Upper lobe of right lung (tissue), 1 donor: ENCODE results near the gene RNF187. TPM values are rescaled to one million over a fixed set of nuclear protein-coding genes. Genes with fewer than 3 reads are reported as not detected.

Experiments used
- ATAC-seq: fragments of 200-7000 bp; cut with Tn5 transposase; one replicate; pipeline ENCODE4 v1.9.1; 2020; ENCODE audit warnings: mild to moderate bottlenecking, moderate library complexity
- DNase-seq: peaks from one replicate; pipeline ENCODE4 v3.0.0-alpha.2; 2020
- H3K27ac ChIP-seq: fragments of 200-600 bp; one replicate; pipeline ENCODE4 v1.8.0; 2022
- H3K27me3 ChIP-seq: fragments of 200-600 bp; one replicate; pipeline ENCODE4 v1.8.0; 2022; ENCODE audit warnings: mild to moderate bottlenecking
- H3K36me3 ChIP-seq: fragments of 200-600 bp; one replicate; pipeline ENCODE4 v1.8.0; 2022
- H3K4me1 ChIP-seq: fragments of 200-600 bp; one replicate; pipeline ENCODE4 v1.8.0; 2022
- H3K4me3 ChIP-seq: fragments of 200-600 bp; one replicate; pipeline ENCODE4 v1.8.0; 2022; ENCODE audit warnings: mild to moderate bottlenecking
- H3K9me3 ChIP-seq: fragments of 200-600 bp; one replicate; pipeline ENCODE4 v1.8.0; 2022
- CTCF ChIP-seq: fragments of 200-600 bp; IDR thresholded peaks from one replicate; pipeline ENCODE4 v1.8.0; 2022; ENCODE audit warnings: antibody characterized with exemption
- intact Hi-C: fragments of 100-400 bp; cut with DNase I; formaldehyde crosslinking; loops from one replicate; pipeline ENCODE4 v1.11.0; 2022
- total RNA-seq: library from RNA; stranded (reverse); fragmentation: NEBNext Ultra II Directional; extraction: Animal tissue kit (Norgen Biotek cat#: 25700); gene quantifications from one replicate; pipeline ENCODE4 v1.2.1, GENCODE V29; 2021
- donor health status: DM: no; HTN: yes; CAD: no; lungs with severe emphysema.

RNF187 gene
- total RNA-seq, 1 donor from 2014 or later: 88.8 TPM

GRCh38 chr1:228445490-228445842 lies 41.7 kb upstream of the RNF187 start:
- Histone ChIP-seq H3K27me3 (peaks cover 52% of the 10 kb centered on the region), H3K4me1 (peaks cover 12% of the 10 kb centered on the region), H3K4me3 (peak overlapping the region; percentile 29), H3K36me3 (no peaks in the 10 kb centered on the region), H3K9me3 (no peaks in the 10 kb centered on the region), H3K27ac (no peak overlapping the region)
- DNase-seq: no peak
- ATAC-seq: no peak
- TF ChIP-seq CTCF: no peak
- intact Hi-C loops: no loop called here

GRCh38 chr1:228445843-228446650 lies 41.1 kb upstream of the RNF187 start:
- H3K27me3 ChIP-seq: peaks cover 46% of the 10 kb centered on the region
- no peak for DNase-seq

GRCh38 chr1:228446852-228447251 lies 40.3 kb upstream of the RNF187 start:
- peaks cover 12% of the 10 kb centered on the region for H3K4me1 ChIP-seq
- no peak for TF ChIP-seq CTCF
- H3K27me3 ChIP-seq: peaks cover 39% of the 10 kb centered on the region
- H3K27ac ChIP-seq: no peak overlapping the region
- ATAC-seq (no peak), DNase-seq (no peak)
- intact Hi-C loops: no loop called here
- H3K4me3 ChIP-seq: no peak overlapping the region
- H3K9me3 ChIP-seq: no peaks in the 10 kb centered on the region
- H3K36me3 ChIP-seq: no peaks in the 10 kb centered on the region

More at GRCh38 chr1:228445843-228446650, 41.1 kb upstream of the RNF187 start:
- H3K27ac ChIP-seq: no peak overlapping the region
- intact Hi-C loops: no loop called here
- no peak for TF ChIP-seq CTCF
- peak; percentile 72 for ATAC-seq
- no peaks in the 10 kb centered on the region for H3K9me3 ChIP-seq
- H3K4me3 ChIP-seq: peak overlapping the region; percentile 29
- H3K4me1 ChIP-seq: peaks cover 12% of the 10 kb centered on the region
- no peaks in the 10 kb centered on the region for H3K36me3 ChIP-seq

- Histone ChIP-seq H3K36me3 (no peaks in the 10 kb centered on the region), H3K27me3 (peaks cover 39% of the 10 kb centered on the region), H3K4me3 (no peak overlapping the region), H3K27ac (no peak overlapping the region), H3K9me3 (no peaks in the 10 kb centered on the region), H3K4me1 (peaks cover 12% of the 10 kb centered on the region)
- intact Hi-C loops: no loop called here
- no peak for ATAC-seq
- TF ChIP-seq CTCF: no peak
- no peak for DNase-seq
Observed at GRCh38 chr1:228448372-228448771, 38.8 kb upstream of the RNF187 start.

- no peak overlapping the region for H3K4me3 ChIP-seq
- H3K9me3 ChIP-seq: no peaks in the 10 kb centered on the region
- peaks cover 11% of the 10 kb centered on the region for H3K4me1 ChIP-seq
- intact Hi-C loops: no loop called here
- no peaks in the 10 kb centered on the region for H3K36me3 ChIP-seq
- ATAC-seq (no peak), DNase-seq (no peak)
- TF ChIP-seq CTCF: no peak
- H3K27me3 ChIP-seq: peaks cover 24% of the 10 kb centered on the region
- no peak overlapping the region for H3K27ac ChIP-seq
Observed at GRCh38 chr1:228450200-228450599, 37.0 kb upstream of the RNF187 start.
